Ovary (tissue), 9 donors: ENCODE measurements around the gene RBKS. TPM values are rescaled to one million over a fixed set of nuclear protein-coding genes. Genes with fewer than 3 reads are reported as not detected.

Experiments
- DNase-seq, 5 donors: peaks; one replicate each; pipeline ENCODE4 v3.0.0-alpha.2; 2019 to 2020
- H3K27ac ChIP-seq, 2 donors: fragments of 200-600 bp; one replicate each; pipeline versions ENCODE4 v1.5.1 to v1.8.0; 2019 to 2022
- H3K27me3 ChIP-seq: fragments of 200-600 bp; one replicate; pipeline ENCODE4 v1.8.0; 2022
- H3K36me3 ChIP-seq: fragments of 200-600 bp; sonication (generic); one replicate; pipeline ENCODE4 v1.5.1; 2019
- H3K4me1 ChIP-seq: one replicate; pipeline ENCODE4 v1.8.1; 2013; ENCODE audit warnings: mild to moderate bottlenecking, moderate library complexity; ENCODE audit not compliant: insufficient read depth
- H3K4me3 ChIP-seq: fragments of 200-600 bp; sonication (generic); one replicate; pipeline ENCODE4 v1.5.1; 2017
- H3K9me3 ChIP-seq, 2 donors: fragments of 200-600 bp in 1 of 2; sonication (generic) in 1 of 2; one replicate each; pipeline versions ENCODE4 v1.5.1 to v1.8.1; 2013 to 2019; ENCODE audit warnings: mild to moderate bottlenecking in 1 of 2, moderate library complexity in 1 of 2
- CTCF ChIP-seq, 3 donors: fragments of 450-650 bp in 2 of 3; fragments of 200-600 bp in 1 of 3; IDR thresholded peaks; one replicate each; pipeline versions ENCODE4 v1.5.1 to v1.8.0; 2016 to 2022; ENCODE audit warnings: antibody characterized with exemption in 3 of 3, mild to moderate bottlenecking in 1 of 3
- EP300 ChIP-seq: sonication (generic); formaldehyde crosslinking; IDR thresholded peaks from one replicate; pipeline ENCODE4 v1.6.1; 2017; ENCODE audit warnings: antibody characterized with exemption
- POLR2A ChIP-seq: fragments of 450-650 bp; IDR thresholded peaks from one replicate; pipeline ENCODE4 v1.6.1; 2017; ENCODE audit warnings: antibody characterized with exemption, mild to moderate bottlenecking, moderate library complexity
- WGBS, 3 donors: extraction: QIAGEN DNeasy Blood & Tissue Kit in 1 of 3; methylation state at CpG; one replicate each; pipeline versions ENCODE4 v1.1.5 to v1.1.7; 2013 to 2017; 5-methylcytosine and 5-hydroxymethylcytosine counted together
- intact Hi-C, 4 donors: fragments of 100-400 bp; cut with DNase I; formaldehyde crosslinking; loops; one replicate each; pipeline versions ENCODE4 v1.11.0 to v1.15.1; 2022 to 2023
- polyA plus RNA-seq, 2 donors: library from polyadenylated mRNA; stranded (reverse); fragments of 200-250 nt in 1 of 2; fragments of 350-450 nt in 1 of 2; fragmentation: Illumina TruSeq in 1 of 2; extraction: RNeasy Lipid Tissue Mini Kit (QIAGEN cat#74804) in 1 of 2; gene quantifications; one replicate each; pipeline ENCODE4 v1.2.3, GENCODE V29; 2013 to 2014
- total RNA-seq, 7 donors: library from RNA; depleted of rRNA in 2 of 7; stranded (reverse); fragments of >200 nt in 2 of 7; fragmentation: NEBNext Ultra II Directional in 3 of 7; extraction: Animal tissue kit (Norgen Biotek cat#: 25700) in 3 of 7; gene quantifications; one replicate each; pipeline versions ENCODE4 v1.1.0 to v1.2.4, GENCODE V29; 2016 to 2023
- donor health status: DM: no; HTN: no; CAD: no; lungs with moderate emphysema.
- donor health status: DM: no; HTN: no; CAD: no.
- donor health status: Bipolar disorder and iron deficiency.
- donor health status: DM: yes; HTN: yes; CAD: no.
- donor health status: DM: no; HTN: no; CAD: no.
- donor health status: DM: yes; HTN: yes; CAD: no.

Gene RBKS
- total and polyA plus RNA-seq, 9 donors: 1.9 to 32.9 (median 4.0) TPM

GRCh38 chr2:27738349-27739057 lies 151.7 kb downstream of the RBKS start:
- Histone ChIP-seq H3K4me3 (no peak overlapping the region), H3K27me3 (no peaks in the 10 kb centered on the region), H3K9me3 (no peaks in the 10 kb centered on the region), H3K4me1 (peaks cover 4% of the 10 kb centered on the region), H3K36me3 (no peaks in the 10 kb centered on the region), H3K27ac (no peak overlapping the region)
- intact Hi-C loops: no loop called here
- TF ChIP-seq CTCF (IDR thresholded peaks at IDR 0.05): no peak
- no peak for TF ChIP-seq POLR2A
- DNase-seq: no peak
- 91 to 93% (median 92%) methylated on average over 13 of the region's 13 CpGs for WGBS, 3 donors

GRCh38 chr2:27737676-27738348 lies 152.4 kb downstream of the RBKS start:
- WGBS, 3 donors: 69 to 81% (median 79%) methylated on average over 7 of the region's 7 CpGs
- Histone ChIP-seq H3K4me1 (peaks cover 4% of the 10 kb centered on the region), H3K27ac (no peak overlapping the region)

GRCh38 chr2:27736890-27737204 lies 153.3 kb downstream of the RBKS start:
- no peaks in the 10 kb centered on the region for H3K27me3 ChIP-seq
- H3K4me1 ChIP-seq: peaks cover 4% of the 10 kb centered on the region
- intact Hi-C loops: no loop called here
- H3K9me3 ChIP-seq: no peaks in the 10 kb centered on the region
- 93 to 98% (median 94%) methylated on average over 6 of the region's 6 CpGs for WGBS, 3 donors
- H3K4me3 ChIP-seq: no peak overlapping the region
- DNase-seq: no peak
- H3K36me3 ChIP-seq: no peaks in the 10 kb centered on the region
- no peak for TF ChIP-seq CTCF (IDR thresholded peaks at IDR 0.05)
- no peak for TF ChIP-seq EP300
- no peak overlapping the region for H3K27ac ChIP-seq

More at GRCh38 chr2:27737676-27738348, 152.4 kb downstream of the RBKS start:
- Histone ChIP-seq H3K27me3 (no peaks in the 10 kb centered on the region), H3K36me3 (no peaks in the 10 kb centered on the region), H3K4me3 (no peak overlapping the region), H3K9me3 (no peaks in the 10 kb centered on the region)
- DNase-seq: no peak
- no peak for TF ChIP-seq EP300
- no peak for TF ChIP-seq POLR2A
- no peak for TF ChIP-seq CTCF (IDR thresholded peaks at IDR 0.05)
- intact Hi-C loops: no loop called here

- 89 to 94% (median 94%) methylated on average over 10 of the region's 10 CpGs for WGBS, 3 donors
- H3K4me1 ChIP-seq: peaks cover 4% of the 10 kb centered on the region
- H3K27me3 ChIP-seq: no peaks in the 10 kb centered on the region
- no peak for TF ChIP-seq CTCF (IDR thresholded peaks at IDR 0.05)
- no peak for TF ChIP-seq POLR2A
- no peak for TF ChIP-seq EP300
- no peak overlapping the region for H3K4me3 ChIP-seq
- DNase-seq: no peak
- H3K36me3 ChIP-seq: no peaks in the 10 kb centered on the region
- no peaks in the 10 kb centered on the region for H3K9me3 ChIP-seq
- intact Hi-C loops: no loop called here
- H3K27ac ChIP-seq: peak overlapping the region; percentile 25 to 50
Observed at GRCh38 chr2:27736031-27736889, 153.9 kb downstream of the RBKS start.
